Fibroblast of pulmonary artery (primary cell): ENCODE measurements around the gene KIF23.

Source experiments
- DNase-seq: peaks from one replicate; pipeline ENCODE4 v3.0.0-alpha.2; 2010; ENCODE audit warnings: low read depth
- H3K4me3 ChIP-seq: replicated peaks from 2 replicates; pipeline ENCODE4 v1.5.1; 2011; ENCODE audit warnings: low read depth, mild to moderate bottlenecking, control low read depth, low read length, moderate library complexity
- CTCF ChIP-seq: IDR thresholded peaks from 2 replicates; pipeline ENCODE4 v1.5.1; 2011; ENCODE audit warnings: mild to moderate bottlenecking, control low read depth, low read length, inconsistent platforms; ENCODE audit errors: missing control alignments

The KIF23 gene

GRCh38 chr15:69450968-69451695 lies 37.0 kb downstream of the KIF23 start:
- TF ChIP-seq CTCF = no peak
- H3K4me3 ChIP-seq = no peak overlapping the region
- DNase-seq = no peak

- no peak for TF ChIP-seq CTCF
- peak overlapping the region; percentile 94 for H3K4me3 ChIP-seq
- peak; percentile 57 for DNase-seq
Measured at GRCh38 chr15:69451951-69452691, 38.0 kb downstream of the KIF23 start.

GRCh38 chr15:69452692-69453521 lies 38.8 kb downstream of the KIF23 start, which contains the start of gene RPLP1:
Gene RPLP1 (plus strand): TSS chr15:69452818. CDS start chr15:69452949, 131 bp downstream.
- TF ChIP-seq CTCF = no peak
- H3K4me3 ChIP-seq = peak within 1 kb of the TSS; percentile 94
- peak; percentile 97 for DNase-seq

- peak overlapping the region; percentile 94 for H3K4me3 ChIP-seq
- no peak for DNase-seq
- TF ChIP-seq CTCF = no peak
Measured at GRCh38 chr15:69454953-69455352, 40.8 kb downstream of the KIF23 start.

- H3K4me3 ChIP-seq = no peak overlapping the region
- DNase-seq = no peak
- TF ChIP-seq CTCF = no peak
Measured at GRCh38 chr15:69456208-69457166, 42.3 kb downstream of the KIF23 start.
